ENCODE measurements around the gene PLCB4. TPM values are rescaled to one million over a fixed set of nuclear protein-coding genes. Genes with fewer than 3 reads are reported as not detected.

Gene PLCB4
- total and polyA plus RNA-seq, 5 donors = 9.4 to 42.2 (median 27.7) TPM

DNA sequence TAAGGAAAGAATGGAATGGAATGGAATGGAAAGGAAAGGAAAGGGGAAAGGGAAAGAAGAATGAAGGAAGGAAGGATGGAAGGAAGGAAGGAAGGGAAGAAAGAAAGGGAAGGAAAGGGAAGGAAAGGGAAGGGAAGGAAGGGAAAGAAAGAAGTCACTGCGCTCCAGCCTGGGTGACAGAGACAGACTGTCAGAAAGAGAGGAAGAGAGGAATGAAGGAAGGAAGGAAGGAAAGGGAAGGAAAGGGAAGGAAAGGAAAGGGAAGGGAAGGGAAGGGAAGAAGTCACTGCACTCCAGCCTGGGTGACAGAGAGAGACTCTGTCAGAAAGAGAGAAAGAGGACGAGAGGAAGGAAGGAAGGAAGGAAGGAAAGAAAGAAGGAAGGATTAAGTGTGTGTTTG is 224.3 kb downstream of the PLCB4 start:
- intact Hi-C loops (cut with DNase I) = no loop called here
- 89% methylated on average over 2 of the region's 2 CpGs for WGBS

DNA sequence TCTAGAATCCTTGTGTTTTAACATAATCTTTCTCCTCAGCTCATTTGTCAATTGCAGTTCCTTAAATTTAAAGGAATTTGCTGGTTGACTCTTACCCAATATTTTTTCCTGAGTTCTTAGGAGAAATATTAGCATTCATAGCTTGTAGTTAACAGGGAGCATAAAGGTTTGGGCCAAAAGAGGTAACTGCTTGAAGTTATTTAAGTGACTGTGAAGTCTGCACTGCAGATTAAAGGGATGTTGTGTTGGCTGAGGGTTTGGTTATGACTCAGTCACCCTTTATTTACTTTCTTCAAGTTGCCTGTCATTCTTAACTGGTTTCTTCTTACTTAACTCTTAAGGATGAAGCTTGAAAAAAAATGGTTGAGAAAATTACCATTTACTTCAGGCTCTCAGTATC is 225.2 kb downstream of the PLCB4 start:
- Histone ChIP-seq H3K27ac (ENCODE audit: low read length) (no peak overlapping the region), H3K4me3 (ENCODE audit: low read length) (no peak overlapping the region), H3K27me3 (ENCODE audit: control insufficient read depth, insufficient read depth) (no peaks in the 10 kb centered on the region), H3K9me3 (ENCODE audit: control insufficient read depth, low read length) (no peaks in the 10 kb centered on the region), H3K4me1 (ENCODE audit: control insufficient read depth, insufficient read depth, low read length) (no peaks in the 10 kb centered on the region)
- ATAC-seq = no peak
- intact Hi-C loops (cut with DNase I) = no loop called here
- DNase-seq = no peak

More for the DNA sequence above, 224.3 kb downstream of the PLCB4 start:
- ATAC-seq (no peak), DNase-seq (no peak)
- Histone ChIP-seq H3K27ac (ENCODE audit: low read length) (no peak overlapping the region), H3K27me3 (ENCODE audit: control insufficient read depth, insufficient read depth) (no peaks in the 10 kb centered on the region), H3K4me3 (ENCODE audit: low read length) (no peak overlapping the region), H3K9me3 (ENCODE audit: control insufficient read depth, low read length) (no peaks in the 10 kb centered on the region), H3K4me1 (ENCODE audit: control insufficient read depth, insufficient read depth, low read length) (no peaks in the 10 kb centered on the region)

DNA sequence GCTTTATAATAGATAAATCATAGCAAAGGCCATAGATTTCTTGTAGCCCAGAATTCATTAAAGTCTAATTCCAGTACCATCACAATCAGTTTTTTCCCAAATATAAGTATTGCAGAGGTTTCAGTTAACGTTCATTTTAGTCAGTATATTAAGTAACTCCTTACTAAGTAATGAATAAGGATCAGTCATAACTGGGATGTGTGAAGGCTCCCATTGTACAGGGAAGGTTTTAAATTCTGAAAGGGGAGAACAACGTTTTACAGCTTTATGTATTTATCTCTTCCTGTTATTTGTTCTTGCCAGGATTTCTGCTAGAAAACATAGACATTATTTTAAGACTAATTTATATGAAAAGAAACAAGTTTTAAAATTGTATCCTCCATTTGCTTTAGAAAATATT is 230.0 kb downstream of the PLCB4 start:
- H3K27me3 ChIP-seq (ENCODE audit: control insufficient read depth, insufficient read depth) = no peaks in the 10 kb centered on the region
- H3K27ac ChIP-seq (ENCODE audit: low read length) = no peak overlapping the region
- DNase-seq (no peak), ATAC-seq (no peak)
- 52% methylated on average over 2 of the region's 2 CpGs for whole genome bisulfite sequencing
- peaks cover 10% of the 10 kb centered on the region for H3K4me1 ChIP-seq (ENCODE audit: control insufficient read depth, insufficient read depth, low read length)
- intact Hi-C loops (cut with DNase I) = no loop called here
- H3K4me3 ChIP-seq (ENCODE audit: low read length) = no peak overlapping the region
- H3K9me3 ChIP-seq (ENCODE audit: control insufficient read depth, low read length) = no peaks in the 10 kb centered on the region

GRCh38 chr20:9300080-9300479 is 231.2 kb downstream of the PLCB4 start:
- Histone ChIP-seq H3K4me3 (ENCODE audit: low read length) (no peak overlapping the region), H3K4me1 (ENCODE audit: control insufficient read depth, insufficient read depth, low read length) (peaks cover 10% of the 10 kb centered on the region), H3K27me3 (ENCODE audit: control insufficient read depth, insufficient read depth) (no peaks in the 10 kb centered on the region), H3K27ac (ENCODE audit: low read length) (no peak overlapping the region), H3K9me3 (ENCODE audit: control insufficient read depth, low read length) (no peaks in the 10 kb centered on the region)
- ATAC-seq = no peak
- DNase-seq = no peak
- intact Hi-C loops (cut with DNase I) = no loop called here

DNA sequence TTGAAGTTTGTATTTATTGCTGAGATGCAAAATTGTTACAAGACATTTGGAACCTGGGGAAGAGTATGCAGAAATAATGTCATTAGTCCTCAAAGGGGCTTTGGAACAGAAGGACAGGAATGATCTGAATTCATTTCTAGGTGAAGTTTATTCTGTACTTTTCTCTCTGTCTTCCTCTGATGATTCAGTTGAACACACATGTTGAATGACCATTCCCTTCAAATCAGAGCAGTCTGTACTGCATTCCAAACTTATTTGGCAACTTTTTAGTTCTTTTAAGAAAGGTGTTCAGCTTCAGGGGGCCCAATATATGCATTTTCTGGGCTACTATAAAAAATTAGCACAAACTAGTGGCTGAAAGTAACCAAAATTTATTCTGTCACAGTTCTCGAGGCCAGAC is 231.6 kb downstream of the PLCB4 start:
- no peak overlapping the region for H3K27ac ChIP-seq (ENCODE audit: low read length)
- H3K9me3 ChIP-seq (ENCODE audit: control insufficient read depth, low read length) = no peaks in the 10 kb centered on the region
- WGBS = 81% methylated on average over 1 of the region's 1 CpG
- peaks cover 10% of the 10 kb centered on the region for H3K4me1 ChIP-seq (ENCODE audit: control insufficient read depth, insufficient read depth, low read length)
- H3K4me3 ChIP-seq (ENCODE audit: low read length) = no peak overlapping the region
- no peak for ATAC-seq
- no peaks in the 10 kb centered on the region for H3K27me3 ChIP-seq (ENCODE audit: control insufficient read depth, insufficient read depth)
- intact Hi-C loops (cut with DNase I) = no loop called here
- no peak for DNase-seq

DNA sequence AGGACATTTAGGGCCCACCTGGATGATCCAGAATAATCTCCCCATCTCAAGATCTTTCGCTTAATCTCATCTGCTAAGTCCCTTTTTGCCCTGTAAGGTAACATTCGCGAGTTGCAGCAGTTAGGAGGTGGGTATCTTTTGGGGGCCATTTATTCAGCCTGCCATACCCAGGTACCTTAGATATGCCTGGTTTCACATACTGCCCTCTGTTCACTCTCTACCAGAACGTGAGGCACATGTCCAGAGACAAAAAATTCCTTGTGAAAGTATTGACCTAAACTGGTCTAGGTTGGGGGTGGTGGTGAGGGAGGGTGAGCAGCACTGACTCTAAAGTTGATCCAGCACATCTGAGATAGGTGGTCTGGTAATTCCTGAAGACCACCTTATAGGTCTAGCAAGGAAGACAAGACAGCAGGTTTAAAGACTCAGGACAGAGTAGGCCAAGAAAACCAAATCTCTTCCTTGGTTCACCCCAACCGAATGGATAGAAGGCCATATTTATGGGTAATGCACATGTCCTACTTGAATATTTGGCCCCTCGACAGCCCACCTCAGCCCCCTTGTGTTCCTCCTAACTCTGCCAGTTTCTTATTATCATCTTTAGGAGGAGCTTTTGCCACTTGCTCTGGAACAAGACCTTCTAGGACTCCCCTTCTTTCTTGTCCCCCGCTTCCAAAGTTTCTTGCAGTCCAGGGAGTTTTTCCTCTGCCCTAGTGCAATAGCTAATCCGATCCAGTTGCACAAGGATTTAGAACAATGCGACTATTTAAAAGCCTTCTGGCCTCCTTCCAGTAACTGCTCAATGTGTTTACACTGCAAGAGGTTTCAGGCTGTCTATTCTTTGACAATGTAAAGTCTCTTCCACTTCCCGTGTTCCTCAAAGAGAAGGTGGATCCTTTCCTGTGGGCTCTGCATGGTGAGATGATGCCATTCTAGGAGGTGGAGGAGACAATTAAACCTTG is 232.5 kb downstream of the PLCB4 start:
- WGBS = 60% methylated on average over 10 of the region's 10 CpGs
- intact Hi-C loops (cut with DNase I) = no loop called here
- peak; percentile 87 to 89 for ATAC-seq
- DNase-seq = no peak
- H3K27ac ChIP-seq (ENCODE audit: low read length) = no peak overlapping the region
- peaks cover 10% of the 10 kb centered on the region for H3K4me1 ChIP-seq (ENCODE audit: control insufficient read depth, insufficient read depth, low read length)
- no peaks in the 10 kb centered on the region for H3K27me3 ChIP-seq (ENCODE audit: control insufficient read depth, insufficient read depth)
- no peak overlapping the region for H3K4me3 ChIP-seq (ENCODE audit: low read length)
- no peaks in the 10 kb centered on the region for H3K9me3 ChIP-seq (ENCODE audit: control insufficient read depth, low read length)

GRCh38 chr20:9302091-9302462 is 233.2 kb downstream of the PLCB4 start:
- ATAC-seq (peak; percentile 42 to 54), DNase-seq (no peak)
- Histone ChIP-seq H3K9me3 (ENCODE audit: control insufficient read depth, low read length) (no peaks in the 10 kb centered on the region), H3K4me1 (ENCODE audit: control insufficient read depth, insufficient read depth, low read length) (peaks cover 10% of the 10 kb centered on the region), H3K4me3 (ENCODE audit: low read length) (no peak overlapping the region), H3K27me3 (ENCODE audit: control insufficient read depth, insufficient read depth) (no peaks in the 10 kb centered on the region), H3K27ac (ENCODE audit: low read length) (no peak overlapping the region)
- WGBS = 28% methylated on average over 1 of the region's 1 CpG
- intact Hi-C loops (cut with DNase I) = no loop called here

GRCh38 chr20:9306521-9306920 is 237.6 kb downstream of the PLCB4 start:
- 83% methylated on average over 1 of the region's 1 CpG for WGBS
- no peak overlapping the region for H3K27ac ChIP-seq (ENCODE audit: low read length)
- no peaks in the 10 kb centered on the region for H3K9me3 ChIP-seq (ENCODE audit: control insufficient read depth, low read length)
- H3K4me3 ChIP-seq (ENCODE audit: low read length) = no peak overlapping the region
- ATAC-seq (no peak), DNase-seq (no peak)
- intact Hi-C loops (cut with DNase I) = no loop called here
- H3K27me3 ChIP-seq (ENCODE audit: control insufficient read depth, insufficient read depth) = no peaks in the 10 kb centered on the region
- peaks cover 4% of the 10 kb centered on the region for H3K4me1 ChIP-seq (ENCODE audit: control insufficient read depth, insufficient read depth, low read length)

DNA sequence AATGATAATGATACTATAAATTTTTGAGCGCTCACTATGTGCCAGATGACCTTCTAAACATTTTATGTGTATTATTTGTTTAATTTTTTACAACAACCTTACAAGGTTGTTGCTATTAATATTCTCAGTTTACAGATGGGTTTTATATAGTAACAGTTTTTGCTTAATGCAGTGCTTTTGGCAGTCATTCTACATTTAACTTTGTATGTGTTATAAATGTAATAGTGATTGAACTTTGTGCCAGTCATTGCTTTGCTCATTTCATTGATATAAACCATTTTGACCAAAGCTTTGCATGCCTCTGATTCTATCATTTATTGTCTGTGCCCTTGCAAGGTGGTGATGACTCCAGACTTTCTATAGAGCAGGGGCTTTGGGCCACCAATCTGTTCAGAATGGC is 239.2 kb downstream of the PLCB4 start:
- Histone ChIP-seq H3K27ac (ENCODE audit: low read length) (no peak overlapping the region), H3K4me1 (ENCODE audit: control insufficient read depth, insufficient read depth, low read length) (no peaks in the 10 kb centered on the region), H3K27me3 (ENCODE audit: control insufficient read depth, insufficient read depth) (no peaks in the 10 kb centered on the region), H3K9me3 (ENCODE audit: control insufficient read depth, low read length) (no peaks in the 10 kb centered on the region), H3K4me3 (ENCODE audit: low read length) (no peak overlapping the region)
- ATAC-seq = no peak
- 97% methylated on average over 1 of the region's 1 CpG for WGBS
- intact Hi-C loops (cut with DNase I) = no loop called here
- DNase-seq = no peak

DNA sequence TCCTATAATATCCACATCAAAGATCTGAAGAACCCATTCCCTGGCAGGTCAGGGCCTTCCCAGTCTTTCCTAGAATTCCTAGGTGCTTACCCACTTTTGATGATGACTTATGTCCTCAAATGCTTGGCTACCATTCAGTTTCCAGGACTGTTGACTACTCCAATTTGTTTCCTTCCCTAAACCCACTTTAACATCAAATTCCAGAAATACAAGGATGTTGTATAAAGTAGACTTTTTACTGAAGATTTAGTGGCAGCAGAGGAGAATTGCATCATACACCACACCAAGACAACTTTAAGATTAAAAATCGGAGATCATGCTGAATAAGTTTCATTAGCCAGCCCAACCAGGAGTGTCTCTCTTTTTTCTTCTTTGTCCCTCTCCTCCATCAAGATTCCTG is 242.2 kb downstream of the PLCB4 start:
- no peak for DNase-seq
- Histone ChIP-seq H3K27me3 (ENCODE audit: control insufficient read depth, insufficient read depth) (no peaks in the 10 kb centered on the region), H3K4me3 (ENCODE audit: low read length) (no peak overlapping the region), H3K27ac (ENCODE audit: low read length) (no peak overlapping the region), H3K4me1 (ENCODE audit: control insufficient read depth, insufficient read depth, low read length) (no peaks in the 10 kb centered on the region), H3K9me3 (ENCODE audit: control insufficient read depth, low read length) (no peaks in the 10 kb centered on the region)
- WGBS = 67% methylated on average over 1 of the region's 1 CpG
- intact Hi-C loops (cut with DNase I) = no loop called here
- ATAC-seq = no peak

- 69% methylated on average over 7 of the region's 7 CpGs for WGBS
- no peak overlapping the region for H3K4me3 ChIP-seq (ENCODE audit: low read length)
- H3K9me3 ChIP-seq (ENCODE audit: control insufficient read depth, low read length) = no peaks in the 10 kb centered on the region
- no peak for DNase-seq
- ATAC-seq = no peak
- no peaks in the 10 kb centered on the region for H3K4me1 ChIP-seq (ENCODE audit: control insufficient read depth, insufficient read depth, low read length)
- H3K27me3 ChIP-seq (ENCODE audit: control insufficient read depth, insufficient read depth) = no peaks in the 10 kb centered on the region
- H3K27ac ChIP-seq (ENCODE audit: low read length) = no peak overlapping the region
- intact Hi-C loops (cut with DNase I) = no loop called here
Observed at GRCh38 chr20:9319687-9320384, 250.9 kb downstream of the PLCB4 start.
